ENCODE data around the gene CDKN2B.
"Not testable (repeated sequence)": the region's sequence is repeated elsewhere in the genome, so short reads cannot be mapped to it uniquely, and the experiment has no call there.

The CDKN2B gene

GRCh38 chr9:21968331-21969010, 40.6 kb downstream of the CDKN2B start:
- no peak for DNase-seq

- DNase-seq, result no peak
Observed at GRCh38 chr9:21967702-21968101, 41.4 kb downstream of the CDKN2B start.

DNA sequence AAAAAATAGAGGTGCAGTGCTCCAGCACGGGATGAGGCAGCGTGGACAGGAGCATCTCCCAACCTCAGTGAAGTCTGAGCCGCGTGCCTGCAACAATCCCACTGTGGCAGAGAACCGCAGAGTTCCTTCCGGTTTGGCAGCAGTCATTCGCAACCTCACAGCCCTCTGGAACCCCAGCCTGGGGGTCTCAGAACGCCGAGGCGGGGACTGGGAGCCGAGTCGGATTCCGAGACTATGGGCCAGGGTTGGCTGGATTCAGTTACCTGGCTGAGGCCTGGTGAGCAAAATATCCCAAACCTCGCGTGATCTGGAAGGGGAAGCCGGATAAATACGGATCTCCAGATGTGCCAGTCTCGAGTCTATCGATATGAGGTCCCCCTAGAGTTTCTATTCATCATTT, 41.9 kb downstream of the CDKN2B start:
- DNase-seq, result no peak

DNA sequence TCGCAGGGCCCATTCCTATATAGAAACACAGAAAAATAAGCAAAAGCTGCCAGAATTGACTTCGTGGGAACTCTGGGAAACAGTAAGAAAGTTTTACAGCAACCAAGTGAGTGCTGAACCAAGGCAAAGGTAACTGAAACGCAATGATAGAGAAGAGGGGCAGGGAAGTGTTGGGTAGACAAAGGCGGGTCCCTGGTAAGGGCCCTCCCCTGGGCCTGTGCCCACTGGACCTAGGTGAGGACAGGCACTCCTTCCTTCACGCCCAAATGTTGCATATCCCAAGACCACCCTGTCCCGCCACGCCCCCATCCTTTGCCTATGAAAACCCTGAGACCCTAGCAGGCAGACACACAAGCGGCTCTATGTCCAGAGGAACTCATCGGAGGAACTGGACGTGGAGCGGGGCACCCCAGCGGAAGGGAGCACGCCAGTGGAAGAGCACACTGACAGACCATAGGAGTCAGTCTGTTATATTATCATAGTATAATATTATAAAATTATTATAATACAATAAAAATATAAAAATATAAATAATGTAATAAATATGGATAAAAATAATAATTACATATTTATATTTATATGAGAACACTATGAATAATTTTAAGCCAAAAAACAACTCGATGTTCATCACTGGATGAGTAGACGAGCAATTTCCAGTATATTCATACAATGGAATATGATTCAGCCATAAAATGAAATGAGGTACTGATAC, 42.8 kb downstream of the CDKN2B start:
- DNase-seq, result no peak

DNA sequence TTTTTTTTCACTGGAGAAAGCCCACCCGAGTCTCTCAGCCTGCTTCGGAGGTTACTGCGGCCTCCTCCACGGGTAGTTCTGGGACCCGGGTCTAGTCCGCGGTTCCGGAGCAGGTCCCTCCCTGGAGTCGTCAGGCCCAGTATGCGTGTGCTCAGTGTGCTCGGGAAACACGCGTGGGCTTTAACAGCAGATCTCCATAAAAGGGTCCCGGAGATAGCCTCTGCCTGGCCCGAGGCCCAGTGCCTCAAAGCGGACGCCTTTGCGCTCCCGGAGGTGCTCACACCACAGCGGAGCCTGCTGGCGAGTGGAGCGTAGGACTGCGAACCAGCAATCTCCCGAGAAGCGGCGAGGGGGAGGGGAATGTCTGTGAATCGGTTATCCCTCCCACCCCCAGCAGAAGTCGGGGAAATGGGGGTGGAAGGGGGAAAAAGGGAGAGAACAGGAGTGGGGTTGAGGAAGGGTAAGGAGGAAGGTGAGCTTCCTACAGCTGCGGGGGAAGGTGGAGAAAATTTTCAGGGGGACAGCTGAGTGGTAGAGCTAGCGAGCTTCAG, 43.6 kb downstream of the CDKN2B start:
- DNase-seq, result no peak

DNA sequence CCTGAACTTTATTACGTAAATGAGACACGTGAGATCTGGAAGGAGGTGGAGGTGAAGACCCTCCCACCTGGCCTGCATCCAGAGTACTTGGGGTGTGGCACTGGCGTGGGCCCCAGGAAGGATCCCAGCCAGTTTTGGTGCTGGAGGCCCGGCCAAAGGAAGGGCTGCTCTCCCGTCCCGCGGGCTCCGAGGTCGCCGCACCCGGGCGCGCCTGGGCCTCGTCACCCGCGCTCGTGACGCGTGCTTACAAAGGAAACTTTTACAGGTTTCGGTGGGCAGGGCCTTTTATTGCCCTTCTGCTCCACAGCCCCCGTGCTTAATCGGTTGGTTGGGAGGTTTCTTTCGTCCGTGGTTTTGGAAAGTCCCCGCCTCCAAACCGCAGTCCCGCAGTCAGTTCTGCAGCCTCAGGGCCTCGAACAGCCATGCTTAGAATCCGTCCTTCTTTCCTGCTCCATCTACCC, 44.1 kb downstream of the CDKN2B start:
- DNase-seq, result no peak

DNA sequence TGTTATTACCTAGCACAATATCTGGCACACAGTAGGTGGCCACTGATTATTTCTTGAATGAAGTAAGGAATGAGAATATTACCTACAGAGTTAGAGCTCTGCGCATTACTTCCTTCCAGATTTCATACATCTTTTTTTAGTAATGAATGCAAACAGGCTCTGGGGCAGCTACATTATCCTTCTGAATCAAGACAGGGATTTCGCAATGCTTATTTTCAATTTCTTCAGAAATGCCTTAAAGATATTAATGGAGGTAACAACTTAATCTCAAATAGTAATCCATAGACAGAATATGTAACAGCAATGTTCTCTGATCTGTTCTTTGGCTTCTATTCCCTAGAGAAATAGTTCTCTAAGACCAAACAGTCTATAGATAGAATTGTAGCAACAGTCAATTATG, 47.5 kb downstream of the CDKN2B start:
- no peak for DNase-seq

DNA sequence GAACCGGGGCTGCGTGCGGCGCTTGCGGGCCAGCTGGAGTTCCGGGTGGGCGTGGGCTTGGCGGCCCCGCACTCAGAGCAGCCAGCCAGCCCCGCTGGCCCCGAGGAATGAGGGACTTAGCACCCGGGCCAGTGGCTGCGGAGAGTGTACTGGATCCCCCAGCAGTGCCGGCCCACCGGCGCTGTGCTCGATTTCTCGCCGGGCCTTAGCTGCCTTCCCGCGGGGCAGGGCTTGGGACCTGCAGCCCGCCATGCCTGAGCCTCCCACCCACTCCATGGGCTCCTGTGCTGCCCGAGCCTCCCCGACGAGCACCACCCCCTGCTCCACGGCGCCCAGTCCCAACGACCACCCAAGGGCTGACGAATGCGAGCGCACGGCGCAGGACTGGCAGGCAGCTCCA, 49.8 kb downstream of the CDKN2B start:
- not testable (repeated sequence) for DNase-seq

DNA sequence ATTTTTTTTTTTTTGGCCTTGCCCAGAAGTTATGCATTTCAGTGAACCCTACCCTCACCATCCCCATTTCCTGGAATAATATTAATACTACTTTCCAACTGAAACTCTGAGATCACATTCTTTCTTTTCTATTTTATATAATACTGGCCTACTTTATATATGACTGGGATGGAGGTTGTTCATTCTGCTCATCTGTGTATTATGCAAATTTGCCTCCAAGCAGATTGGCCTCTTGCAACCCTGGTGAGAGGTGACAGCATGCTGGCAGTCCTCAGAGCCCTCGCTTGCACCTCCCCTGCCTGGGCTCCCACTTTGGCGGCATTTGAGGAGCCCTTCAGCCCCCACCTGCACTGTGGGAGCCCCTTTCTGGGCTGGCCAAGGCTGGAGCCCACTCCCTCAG, 50.3 kb downstream of the CDKN2B start:
- no peak for DNase-seq

Measured in C1 segment of cervical spinal cord (tissue), 14 donors.